ENCODE data around the gene CHST9.

GRCh38 chr18:27010784-27011183 is 174.3 kb downstream of the CHST9 start:
- no peak for TF ChIP-seq POLR2A (IDR thresholded peaks at IDR 0.05)
- TF ChIP-seq, protein P1, sequence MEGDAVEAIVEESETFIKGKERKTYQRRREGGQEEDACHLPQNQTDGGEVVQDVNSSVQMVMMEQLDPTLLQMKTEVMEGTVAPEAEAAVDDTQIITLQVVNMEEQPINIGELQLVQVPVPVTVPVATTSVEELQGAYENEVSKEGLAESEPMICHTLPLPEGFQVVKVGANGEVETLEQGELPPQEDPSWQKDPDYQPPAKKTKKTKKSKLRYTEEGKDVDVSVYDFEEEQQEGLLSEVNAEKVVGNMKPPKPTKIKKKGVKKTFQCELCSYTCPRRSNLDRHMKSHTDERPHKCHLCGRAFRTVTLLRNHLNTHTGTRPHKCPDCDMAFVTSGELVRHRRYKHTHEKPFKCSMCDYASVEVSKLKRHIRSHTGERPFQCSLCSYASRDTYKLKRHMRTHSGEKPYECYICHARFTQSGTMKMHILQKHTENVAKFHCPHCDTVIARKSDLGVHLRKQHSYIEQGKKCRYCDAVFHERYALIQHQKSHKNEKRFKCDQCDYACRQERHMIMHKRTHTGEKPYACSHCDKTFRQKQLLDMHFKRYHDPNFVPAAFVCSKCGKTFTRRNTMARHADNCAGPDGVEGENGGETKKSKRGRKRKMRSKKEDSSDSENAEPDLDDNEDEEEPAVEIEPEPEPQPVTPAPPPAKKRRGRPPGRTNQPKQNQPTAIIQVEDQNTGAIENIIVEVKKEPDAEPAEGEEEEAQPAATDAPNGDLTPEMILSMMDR (IDR thresholded peaks at IDR 0.05) = no peak

Data from sigmoid colon (tissue), 3 donors.